GM19240 (cell line): ENCODE data around the gene APP.

ENCODE experiments used
- DNase-seq: peaks from one replicate; pipeline ENCODE4 v3.0.0; 2011; ENCODE audit warnings: low spot score; ENCODE audit not compliant: insufficient read length

Gene APP

GRCh38 chr21:26067836-26068594 lies 102.6 kb downstream of the APP start:
- DNase-seq = no peak

- no peak for DNase-seq
These were observed 106.1 kb downstream of the APP start for GRCh38 chr21:26064506-26064905.

DNA sequence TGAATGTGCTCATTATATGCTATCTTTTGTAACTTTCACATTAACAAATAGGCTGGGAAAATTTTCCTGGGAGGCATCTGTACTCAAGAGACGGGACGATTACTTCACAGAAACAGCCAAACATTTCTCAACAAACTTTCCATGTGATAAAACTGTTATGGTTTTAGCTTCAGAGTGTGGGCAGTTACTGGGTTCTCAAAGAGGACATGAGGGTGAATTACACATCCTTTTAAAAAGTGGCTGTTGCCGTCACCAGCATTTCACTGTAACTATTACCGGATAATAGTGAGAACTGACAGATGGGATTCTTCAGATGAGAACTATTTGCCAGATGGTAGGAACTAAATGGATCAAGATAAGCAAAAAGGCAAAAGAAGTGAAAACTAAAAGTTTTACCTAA lies 109.1 kb downstream of the APP start:
- DNase-seq = no peak

DNA sequence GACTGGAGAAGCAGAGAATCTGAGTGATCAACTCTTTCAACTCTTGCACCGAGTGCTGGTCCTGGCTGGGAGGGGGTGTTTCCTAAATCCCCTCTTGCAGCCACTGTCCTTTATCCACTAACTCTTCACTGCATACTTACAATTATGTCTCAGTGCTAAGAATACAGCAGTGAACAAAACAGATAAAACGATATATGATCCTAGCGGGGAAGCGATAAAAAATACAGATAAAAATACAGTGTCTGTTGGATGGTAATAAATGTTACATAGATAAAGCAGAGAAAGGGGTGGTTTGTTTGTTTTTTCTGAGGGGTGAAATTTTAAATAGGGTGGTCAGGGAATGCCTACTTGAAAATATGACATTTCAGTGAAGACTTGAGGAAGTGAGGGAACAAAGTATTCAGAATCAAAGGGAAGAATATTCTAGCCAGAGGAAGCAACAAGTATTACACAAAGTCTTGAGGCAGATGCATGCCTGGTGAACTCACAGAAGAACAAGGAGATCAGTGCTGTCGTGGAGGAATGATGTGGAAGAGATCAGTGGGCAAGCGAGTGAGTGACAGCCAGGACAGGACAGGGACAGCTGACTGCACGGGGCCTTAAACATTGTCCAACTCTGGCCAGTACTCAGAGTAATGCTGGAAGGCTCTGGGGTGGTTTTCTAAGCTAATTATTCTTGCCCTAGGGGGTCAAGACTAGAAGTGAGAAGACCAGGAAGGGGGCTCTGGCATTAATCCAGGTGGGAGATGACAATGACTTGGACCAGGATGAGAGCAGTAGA lies 110.0 kb downstream of the APP start:
- no peak for DNase-seq

GRCh38 chr21:26057477-26058170 lies 112.9 kb downstream of the APP start:
- no peak for DNase-seq

- no peak for DNase-seq
These were observed 114.7 kb downstream of the APP start for GRCh38 chr21:26055841-26056264.

- DNase-seq = no peak
These were observed 115.6 kb downstream of the APP start for GRCh38 chr21:26055010-26055409.

DNA sequence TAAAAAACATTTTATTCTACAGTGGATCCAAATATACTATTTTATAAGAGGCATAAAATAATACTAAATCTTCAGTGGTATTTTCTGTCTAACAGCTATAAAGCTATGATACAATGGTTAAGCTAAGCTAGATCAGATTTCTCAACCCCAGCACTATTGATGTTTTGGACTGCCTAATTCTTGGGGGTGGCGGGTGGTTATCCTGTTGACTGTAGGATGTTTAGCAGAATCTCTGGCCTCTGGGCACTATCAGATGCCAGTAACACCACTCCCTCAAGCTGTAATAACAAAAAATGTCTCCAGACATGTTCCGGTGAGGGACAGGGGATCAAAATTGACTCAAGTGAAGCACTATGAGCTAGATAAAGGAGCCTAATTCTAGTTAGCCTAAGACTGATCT lies 118.5 kb downstream of the APP start:
- no peak for DNase-seq

DNA sequence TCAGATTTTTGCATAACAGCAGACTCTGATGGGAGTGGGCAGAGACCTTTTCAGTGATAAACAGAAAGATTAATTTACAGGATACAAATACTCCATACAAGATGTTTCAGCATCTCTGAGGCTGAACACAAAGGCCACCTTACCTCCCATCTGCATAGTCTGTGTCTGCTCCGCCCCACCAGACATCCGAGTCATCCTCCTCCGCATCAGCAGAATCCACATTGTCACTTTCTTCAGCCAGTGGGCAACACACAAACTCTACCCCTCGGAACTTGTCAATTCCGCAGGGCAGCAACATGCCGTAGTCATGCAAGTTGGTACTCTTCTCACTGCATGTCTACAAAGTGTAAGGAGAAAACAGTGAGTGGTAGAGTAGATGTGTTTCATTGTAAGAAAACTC lies 119.7 kb downstream of the APP start:
- no peak for DNase-seq

DNA sequence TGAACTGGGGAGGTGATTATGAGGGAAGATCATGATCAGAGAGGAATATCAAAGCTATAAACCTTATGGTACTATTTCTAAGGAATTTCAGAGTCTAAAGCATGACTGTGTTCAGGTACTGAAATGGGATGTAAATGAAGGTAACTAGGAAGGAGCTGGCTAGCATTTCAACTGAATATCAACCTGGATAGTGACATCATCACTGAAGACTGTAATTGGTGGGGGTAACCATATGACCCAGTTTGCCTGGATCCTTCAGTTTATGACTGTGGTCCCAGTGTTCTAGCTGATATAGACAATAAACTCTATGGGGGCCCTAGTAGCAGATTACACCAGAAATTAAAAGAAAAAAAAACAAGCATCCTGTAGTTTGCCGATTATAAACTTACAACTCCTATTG lies 120.8 kb downstream of the APP start:
- DNase-seq = no peak

GRCh38 chr21:26047279-26047967 lies 123.1 kb downstream of the APP start:
- DNase-seq = no peak

DNA sequence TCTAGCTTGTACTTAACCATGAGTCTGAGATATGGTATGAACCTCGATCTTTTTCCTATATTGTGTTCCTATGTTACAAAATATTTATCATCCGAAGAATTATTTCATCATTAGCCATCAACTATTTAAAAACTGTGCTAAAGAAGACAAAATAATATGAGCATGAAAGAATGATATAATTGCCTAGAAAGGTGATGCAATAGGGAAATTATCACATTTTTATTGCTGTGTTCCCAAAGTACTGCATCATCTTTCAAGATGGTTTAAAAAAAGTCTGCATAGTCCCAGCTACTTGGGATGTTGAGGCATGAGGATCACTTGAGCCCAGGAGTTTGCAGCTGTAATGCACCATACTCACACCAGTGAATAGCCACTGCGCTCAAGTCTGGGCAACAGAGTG lies 126.7 kb downstream of the APP start:
- DNase-seq = no peak

DNA sequence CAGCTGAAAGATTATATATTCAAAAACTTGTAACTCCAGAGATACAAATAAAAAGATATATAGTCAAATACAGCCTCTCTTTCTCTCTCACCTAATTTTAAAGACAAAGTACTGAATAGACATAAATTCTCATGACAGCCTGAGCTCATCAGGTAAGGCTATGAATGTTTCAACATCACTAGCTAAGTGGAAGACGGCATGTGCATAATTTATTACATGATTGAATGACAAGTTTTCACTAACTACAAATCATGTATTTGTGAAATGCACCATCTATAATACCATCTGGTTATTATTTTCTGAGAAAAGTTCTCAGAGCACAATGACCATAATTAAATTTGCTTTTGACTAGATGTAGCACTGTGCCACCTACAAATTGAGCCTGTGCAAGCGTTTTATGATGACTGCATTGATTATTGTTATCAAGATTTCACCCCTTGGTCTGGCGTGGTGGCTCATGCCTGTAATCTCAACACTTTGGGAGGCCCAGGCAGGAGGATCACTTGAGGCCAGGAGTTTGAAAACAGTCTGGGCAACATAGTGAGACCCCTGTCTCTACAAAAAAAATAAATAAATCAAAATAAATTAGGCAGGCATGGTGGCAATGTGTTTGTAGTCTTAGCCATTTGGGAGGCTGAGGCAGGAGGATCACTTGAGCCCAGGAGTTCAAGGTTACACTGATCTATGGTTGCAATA lies 128.2 kb downstream of the APP start:
- DNase-seq = no peak

DNA sequence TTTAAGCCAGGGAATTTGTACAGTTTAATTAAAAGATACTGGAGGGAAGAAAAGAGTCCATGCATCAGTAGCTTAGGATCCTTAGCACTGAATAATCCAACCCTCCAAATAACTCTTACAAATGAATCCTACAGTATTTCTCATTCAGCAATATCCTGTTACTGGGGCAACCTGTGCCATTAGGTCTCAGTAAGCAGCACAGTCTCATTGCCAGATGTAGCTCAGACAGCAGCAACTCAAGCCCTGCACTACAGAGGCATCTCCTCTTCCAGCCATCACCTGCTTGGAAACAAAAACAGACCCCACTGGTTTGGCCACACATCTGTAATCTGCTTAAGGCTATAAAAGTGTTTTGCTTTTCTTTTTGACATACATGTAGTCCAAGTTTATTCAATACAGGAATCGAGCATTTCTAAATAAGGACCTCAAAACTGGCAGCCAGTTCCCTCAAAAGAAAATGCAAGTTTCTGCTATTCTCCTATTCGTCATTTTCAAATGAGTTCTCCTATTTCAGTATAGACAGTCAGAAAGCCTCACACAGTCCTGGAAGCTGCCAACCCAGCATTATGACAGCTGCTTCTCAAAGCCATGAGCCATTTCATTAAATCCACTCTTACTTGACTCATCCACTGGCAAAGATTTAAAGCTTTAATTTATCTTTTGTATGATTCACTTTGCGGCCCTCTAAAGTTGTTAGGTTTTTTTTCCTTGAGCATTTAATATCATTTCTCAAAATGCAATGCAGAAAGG lies 129.0 kb downstream of the APP start:
- DNase-seq = no peak

GRCh38 chr21:26036916-26037315 lies 133.7 kb downstream of the APP start:
- no peak for DNase-seq

GRCh38 chr21:26032263-26032662 lies 138.3 kb downstream of the APP start:
- no peak for DNase-seq

DNA sequence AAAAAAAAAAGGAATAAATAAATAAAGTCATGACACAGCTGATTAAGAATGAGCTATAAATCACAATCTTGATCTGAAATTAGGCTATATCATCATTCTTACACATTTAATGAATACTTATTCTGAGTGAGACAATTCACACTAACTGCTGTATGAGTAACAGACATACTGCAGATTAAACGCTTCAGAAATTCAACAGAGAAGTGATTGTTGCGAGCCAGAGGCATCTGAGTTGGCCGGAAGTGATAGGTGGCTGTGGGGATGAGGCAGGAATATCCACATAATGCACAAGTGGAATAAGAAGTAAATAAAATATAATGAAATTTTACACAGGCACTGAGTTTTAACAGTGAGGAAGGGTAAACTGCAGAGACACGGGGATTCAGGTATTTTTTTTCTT lies 142.4 kb downstream of the APP start:
- no peak for DNase-seq

GRCh38 chr21:26027696-26028095 lies 142.9 kb downstream of the APP start:
- no peak for DNase-seq

- no peak for DNase-seq
These were observed 144.7 kb downstream of the APP start for GRCh38 chr21:26025536-26026512.
